A549 (cell line): ENCODE measurements around the gene AURKB. TPM values are rescaled to one million over a fixed set of nuclear protein-coding genes. Genes with fewer than 3 reads are reported as not detected.

Source experiments
- ATAC-seq, 2 experiments: fragments of 200-7000 bp in 1 of 2; fragments of >200 bp in 1 of 2; cut with Nextera tagmentation in 1 of 2; cut with Tn5 transposase in 1 of 2; 3 replicates each; pipeline versions ENCODE4 v1.8.0 to v1.9.1; 2018 to 2020; ENCODE audit warnings: mild to moderate bottlenecking in 1 of 2, moderate library complexity in 1 of 2
- CTCF ChIA-PET: fragments of 300-600 bp; sonication (Branson Sonifier 250); formaldehyde crosslinking; extraction: SDS; loops from one replicate; lab custom pipeline; 2021; ENCODE audit warnings: antibody characterized with exemption, inconsistent platforms; lab: Yijun Ruan, JAX
- POLR2A ChIA-PET: fragments of 350-600 bp; formaldehyde crosslinking; extraction: SDS; loops from one replicate; lab custom pipeline; 2021; ENCODE audit warnings: antibody characterized with exemption, inconsistent platforms; lab: Yijun Ruan, JAX
- DNase-seq, 2 experiments: peaks; one replicate each; pipeline versions ENCODE4 v3.0.0 to v3.0.0-alpha.2; 2011 to 2016; ENCODE audit warnings: low read depth in 1 of 2, low spot score in 1 of 2
- FAIRE-seq: peaks from 2 replicates; lab custom pipeline; 2011; peaks lifted over from hg19 to GRCh38; lab: Jason Lieb, UNC
- H3K27ac ChIP-seq, 2 experiments: fragments of >200 bp; sonication (Bioruptor Twin); formaldehyde crosslinking; 3 replicates each; pipeline ENCODE4 v1.5.1; 2016 to 2017
- H3K4me1 ChIP-seq: fragments of >200 bp; sonication (Bioruptor Twin); formaldehyde crosslinking; 3 replicates; pipeline ENCODE4 v1.6.1; 2016
- H3K4me2 ChIP-seq: fragments of >200 bp; sonication (Bioruptor Twin); formaldehyde crosslinking; 3 replicates; pipeline ENCODE4 v1.6.1; 2016
- H3K4me3 ChIP-seq: fragments of >200 bp; sonication (Bioruptor Twin); formaldehyde crosslinking; 3 replicates; pipeline ENCODE4 v1.5.1; 2016
- H3K9me3 ChIP-seq: fragments of >200 bp; sonication (Bioruptor Twin); formaldehyde crosslinking; 3 replicates; pipeline ENCODE4 v1.6.1; 2016
- CEBPB ChIP-seq, 2 experiments: fragments of >200 bp in 1 of 2; sonication (Bioruptor Twin) in 1 of 2; formaldehyde crosslinking in 1 of 2; IDR thresholded peaks; 2 replicates each; pipeline ENCODE4 v1.6.1; 2012 to 2016
- CHD4 ChIP-seq: fragments of 200-600 bp; sonication (generic); IDR thresholded peaks from 2 replicates; pipeline ENCODE4 v1.6.1; 2016; ENCODE audit warnings: antibody characterized with exemption, mild to moderate bottlenecking, borderline replicate concordance
- EHF ChIP-seq: fragments of 250-450 bp; sonication (Bioruptor Pico); IDR thresholded peaks from 2 replicates; pipeline ENCODE4 v1.5.0; 2020; ENCODE audit warnings: mild to moderate bottlenecking
- ESRRA ChIP-seq: fragments of 150-350 bp; IDR thresholded peaks from 2 replicates; pipeline ENCODE4 v1.6.1; 2014; ENCODE audit warnings: mild to moderate bottlenecking, low read length, borderline replicate concordance
- FOSL2 ChIP-seq, 2 experiments: fragments of 450-650 bp in 1 of 2; fragments of >200 bp in 1 of 2; sonication (Bioruptor Twin) in 1 of 2; formaldehyde crosslinking; IDR thresholded peaks; 2 replicates each; pipeline versions ENCODE4 v1.5.0 to v1.6.1; 2016 to 2020; ENCODE audit warnings: mild to moderate bottlenecking in 1 of 2, moderate library complexity in 1 of 2
- FOXS1 ChIP-seq: fragments of 250-450 bp; sonication (Bioruptor Pico); IDR thresholded peaks from 2 replicates; pipeline ENCODE4 v1.5.0; 2020; ENCODE audit warnings: mild to moderate bottlenecking, moderate library complexity
- HMGXB4 ChIP-seq: fragments of 250-450 bp; sonication (Bioruptor Pico); IDR thresholded peaks from 2 replicates; pipeline ENCODE4 v1.5.0; 2021; ENCODE audit warnings: mild to moderate bottlenecking, moderate library complexity, borderline replicate concordance
- HOXB13 ChIP-seq: fragments of 250-450 bp; sonication (Bioruptor Pico); IDR thresholded peaks from 2 replicates; pipeline ENCODE4 v1.5.0; 2020; ENCODE audit warnings: low read depth, mild to moderate bottlenecking, moderate library complexity
- JUN ChIP-seq, 2 experiments: fragments of >200 bp; sonication (Bioruptor Twin); formaldehyde crosslinking; IDR thresholded peaks; 2 replicates in 1 of 2; 3 replicates in 1 of 2; pipeline ENCODE4 v1.6.1; 2016 to 2017
- MAZ ChIP-seq: fragments of 150-350 bp; IDR thresholded peaks from 2 replicates; pipeline ENCODE4 v1.6.1; 2014; ENCODE audit warnings: antibody characterized with exemption, low read depth, low read length, borderline replicate concordance
- PBX3 ChIP-seq: IDR thresholded peaks from 2 replicates; pipeline ENCODE4 v1.6.1; 2012
- PHF8 ChIP-seq: fragments of 200-600 bp; sonication (generic); IDR thresholded peaks from 2 replicates; pipeline ENCODE4 v1.6.1; 2016; ENCODE audit warnings: low read depth, mild to moderate bottlenecking, antibody characterized with exemption, moderate library complexity, borderline replicate concordance
- POLR2AphosphoS2 ChIP-seq: conservative IDR thresholded peaks from 2 replicates; pipeline ENCODE4 v1.6.1; 2012; ENCODE audit warnings: low read length, improper control_type of control experiment, inconsistent platforms
- RAD21 ChIP-seq, 2 experiments: fragments of >200 bp in 1 of 2; sonication (Bioruptor Twin) in 1 of 2; formaldehyde crosslinking in 1 of 2; IDR thresholded peaks in 1 of 2; conservative IDR thresholded peaks in 1 of 2; 2 replicates in 1 of 2; 3 replicates in 1 of 2; pipeline ENCODE4 v1.6.1; 2012 to 2018; ENCODE audit warnings: inconsistent platforms in 1 of 2
- SREBF2 ChIP-seq: fragments of 450-650 bp; IDR thresholded peaks from 2 replicates; pipeline ENCODE4 v1.6.1; 2014; ENCODE audit warnings: mild to moderate bottlenecking, moderate library complexity
- TFCP2L1 ChIP-seq: fragments of 250-450 bp; sonication (Bioruptor Pico); IDR thresholded peaks from 2 replicates; pipeline ENCODE4 v1.5.0; 2021; ENCODE audit warnings: mild to moderate bottlenecking
- WGBS: methylation state at CpG from one replicate; pipeline ENCODE4 v1.1.6; 2017; ENCODE audit errors: missing lambda C conversion rate; 5-methylcytosine and 5-hydroxymethylcytosine counted together
- polyA plus RNA-seq, 4 experiments: library from polyadenylated mRNA; depleted of rRNA in 3 of 4; stranded (reverse); fragments of >200 nt; fragmentation: RNase III in 1 of 4; extraction: RNeasy Plus Mini Kit Qiagen cat#74134 plus additional on column Dnase treatment in 1 of 4; gene quantifications; 2 replicates in 3 of 4; 3 replicates in 1 of 4; pipeline ENCODE4 v1.2.3, GENCODE V29; 2011 to 2017
- TF ChIP-seq, protein P1 (sequence below): fragments of >200 bp; sonication (Bioruptor Twin); formaldehyde crosslinking; IDR thresholded peaks from 3 replicates; pipeline ENCODE4 v1.6.1; 2016

The AURKB gene
- polyA plus RNA-seq, 2 of the 4 experiments (the other 2 are of a cell fraction): 51.0 to 130 TPM

DNA sequence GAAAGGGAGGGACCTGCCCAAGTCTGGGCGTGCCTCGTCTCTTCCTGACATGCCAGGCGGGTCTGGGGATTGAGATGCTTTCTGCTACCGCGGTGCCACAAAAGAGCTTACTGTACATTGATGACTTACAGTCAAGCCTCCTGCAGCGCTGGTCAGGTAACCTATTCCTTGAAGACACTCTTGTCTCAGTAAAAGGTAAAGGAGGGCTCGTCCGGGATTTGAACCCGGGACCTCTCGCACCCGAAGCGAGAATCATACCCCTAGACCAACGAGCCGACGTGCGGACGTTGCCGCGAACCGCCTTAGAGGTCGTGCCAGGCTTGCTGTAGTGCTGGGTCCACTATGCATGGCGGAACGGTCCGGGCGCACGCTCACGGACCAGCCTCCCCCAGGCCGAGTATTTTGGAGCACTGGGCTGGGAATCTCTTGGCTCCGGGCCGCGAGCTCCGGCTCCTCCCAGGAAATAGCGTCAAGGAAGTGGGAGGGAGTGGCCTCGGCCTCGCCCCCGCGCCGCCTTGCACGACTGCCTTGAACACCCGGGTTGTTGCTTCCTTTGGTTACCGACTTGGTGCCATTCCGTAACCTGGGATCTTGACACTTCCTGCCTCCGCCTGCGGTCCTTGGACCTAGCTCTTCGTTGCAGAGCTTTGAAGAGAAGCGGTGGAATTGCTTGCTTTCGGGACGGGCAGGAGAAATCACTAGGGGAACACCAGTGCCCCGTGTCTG lies 12.4 kb upstream of the AURKB start (continued):
- TF ChIP-seq HMGXB4 (CRISPR knock-in tag) (peak; percentile 96), HOXB13 (CRISPR knock-in tag) (peak; percentile 67; the same call in 1 of the 2 replicates), CHD4 (0 out of 2 replicates have a peak, but pooled peaks have one; percentile 61)
- TF ChIP-seq, all 56 proteins: peak for 16

DNA sequence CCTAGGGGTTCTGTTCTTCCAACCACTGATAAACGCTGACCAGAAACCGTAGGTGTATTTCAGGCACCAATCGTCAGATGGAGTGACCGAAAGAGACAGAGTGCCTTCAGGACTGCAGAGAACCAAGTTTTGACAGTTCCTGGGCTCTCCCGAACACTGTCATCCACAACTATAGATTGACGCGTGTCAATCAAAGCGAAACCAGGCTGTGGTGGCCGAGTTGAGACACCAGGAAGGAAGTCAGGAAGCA lies 11.9 kb upstream of the AURKB start:
- CTCF ChIA-PET: interaction anchor here (0.8 to 12.0 kb wide), 20 partner anchors 10 to 149 kb away, joined by 3 to 160 read pairs (median 6); partner anchors contain the start of genes AURKB, CTC1, PFAS and SLC25A35
- Histone ChIP-seq H3K4me3 (peak overlapping the region; percentile 78), H3K9me3 (no peaks in the 10 kb centered on the region), H3K4me1 (peaks cover 28% of the 10 kb centered on the region), H3K4me2 (peak overlapping the region; percentile 94), H3K27ac (peak overlapping the region; percentile 95 to 97)
- no peak for FAIRE-seq
- peak in 1 of 2 experiments; percentile 21; a peak in 2 of 6 replicates for ATAC-seq
- WGBS: 3% methylated on average over 9 of the region's 9 CpGs
- no peak for DNase-seq
- POLR2A ChIA-PET: interaction anchor here (0.6 to 7.9 kb wide), 17 partner anchors 12 to 103 kb away, joined by 3 to 159 read pairs (median 6); partner anchors contain the start of genes AURKB, BORCS6, CTC1 and PFAS
- TF ChIP-seq PBX3: peak; percentile 93
- no peak for TF ChIP-seq TFCP2L1

GRCh38 chr17:8221663-8222379 lies 11.4 kb upstream of the AURKB start:
- POLR2A ChIA-PET: interaction anchor here (0.9 to 7.9 kb wide), 17 partner anchors 11 to 102 kb away, joined by 3 to 159 read pairs (median 6); partner anchors contain the start of genes AURKB, BORCS6, CTC1 and PFAS
- ATAC-seq (peak; percentile 16 to 49), FAIRE-seq (no peak), DNase-seq (peak; percentile 82 to 95)
- peak overlapping the region; percentile 94 for H3K4me2 ChIP-seq
- peaks cover 24% of the 10 kb centered on the region for H3K4me1 ChIP-seq
- 2% methylated on average over 40 of the region's 40 CpGs for WGBS
- H3K4me3 ChIP-seq: peak overlapping the region; percentile 78
- TF ChIP-seq FOXS1 (CRISPR knock-in tag) (peak; percentile 72), PHF8 (peak; percentile 52; the same call in 1 of the 2 replicates), EHF (CRISPR knock-in tag) (0 out of 2 replicates have a peak, but pooled peaks have one; percentile 62), HMGXB4 (CRISPR knock-in tag) (peak; percentile 96), CEBPB (IDR thresholded peaks at IDR 0.05) (peak; percentile 14 to 79; a peak in 3 of 4 replicates), RAD21 (conservative IDR thresholded peaks at IDR 0.05 in 1 of 2, IDR thresholded peaks at IDR 0.05 in 1 of 2) (no peak), POLR2AphosphoS2 (no peak), FOSL2 (IDR thresholded peaks at IDR 0.05) (no peak), FOSL2 (CRISPR knock-in tag; IDR thresholded peaks at IDR 0.05) (0 out of 2 replicates have a peak, but pooled peaks have one; percentile 5), SREBF2 (peak; percentile 91), ESRRA (0 out of 2 replicates have a peak, but pooled peaks have one; percentile 16), MAZ (peak; percentile 22; the same call in 1 of the 2 replicates), JUN (IDR thresholded peaks at IDR 0.05) (0 out of 5 replicates have a peak, but pooled peaks of 1 of the 2 experiments have one; percentile 20)
- TF ChIP-seq, protein P1, sequence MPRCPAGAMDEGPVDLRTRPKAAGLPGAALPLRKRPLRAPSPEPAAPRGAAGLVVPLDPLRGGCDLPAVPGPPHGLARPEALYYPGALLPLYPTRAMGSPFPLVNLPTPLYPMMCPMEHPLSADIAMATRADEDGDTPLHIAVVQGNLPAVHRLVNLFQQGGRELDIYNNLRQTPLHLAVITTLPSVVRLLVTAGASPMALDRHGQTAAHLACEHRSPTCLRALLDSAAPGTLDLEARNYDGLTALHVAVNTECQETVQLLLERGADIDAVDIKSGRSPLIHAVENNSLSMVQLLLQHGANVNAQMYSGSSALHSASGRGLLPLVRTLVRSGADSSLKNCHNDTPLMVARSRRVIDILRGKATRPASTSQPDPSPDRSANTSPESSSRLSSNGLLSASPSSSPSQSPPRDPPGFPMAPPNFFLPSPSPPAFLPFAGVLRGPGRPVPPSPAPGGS: no peak
- peak overlapping the region; percentile 95 to 97 for H3K27ac ChIP-seq
- CTCF ChIA-PET: interaction anchor here (0.6 to 12.0 kb wide), 29 partner anchors 9 to 148 kb away, joined by 3 to 160 read pairs (median 5); partner anchors contain the start of genes ALOXE3, AURKB, BORCS6 and CTC1
- H3K9me3 ChIP-seq: no peaks in the 10 kb centered on the region
